Activated naive CD8-positive, alpha-beta T cell treated with anti-CD3 and anti-CD28 coated beads, Interleukin-2, amount 50 U/mL, for 24 hours (primary cell): Measurements from ENCODE around the gene NYAP2.

Experiments
- ATAC-seq: fragments of 150-1000 bp; cut with Tn5 transposase; one replicate; pipeline ENCODE4 v1.10.0; 2021
- DNase-seq: peaks from one replicate; pipeline ENCODE4 v3.0.0; 2021
- H3K27ac Mint-ChIP-seq: one replicate; pipeline ENCODE4 v1.8.0; 2021; ENCODE audit warnings: mild to moderate bottlenecking, mixed read lengths
- H3K27me3 Mint-ChIP-seq: one replicate; pipeline ENCODE4 v1.8.0; 2021; ENCODE audit warnings: mixed read lengths
- H3K36me3 Mint-ChIP-seq: one replicate; pipeline ENCODE4 v1.8.0; 2021; ENCODE audit warnings: low read depth, mixed read lengths
- H3K4me1 Mint-ChIP-seq: one replicate; pipeline ENCODE4 v1.8.0; 2021; ENCODE audit warnings: mixed read lengths
- H3K4me3 Mint-ChIP-seq: one replicate; pipeline ENCODE4 v1.8.0; 2021; ENCODE audit warnings: mild to moderate bottlenecking, moderate library complexity, mixed read lengths
- H3K9me3 Mint-ChIP-seq: one replicate; pipeline ENCODE4 v1.8.0; 2021; ENCODE audit warnings: mixed read lengths

NYAP2 gene

DNA sequence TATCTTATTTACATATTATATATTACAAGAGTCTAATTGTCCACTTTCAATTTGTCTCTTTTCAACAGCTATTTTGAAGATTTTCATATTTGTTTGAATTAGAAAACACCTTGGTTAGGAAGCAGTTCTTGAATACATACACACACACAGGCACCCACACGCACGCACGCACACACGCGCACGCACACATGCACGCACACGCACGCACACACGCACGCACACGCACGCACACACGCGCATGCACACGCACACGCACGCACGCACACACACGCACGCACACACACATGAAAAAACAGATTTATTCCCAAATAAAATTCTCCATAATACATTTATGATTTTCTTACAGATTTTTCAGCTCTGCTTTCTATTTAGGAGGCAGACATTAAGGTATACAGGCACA lies 220.7 kb downstream of the NYAP2 start:
- no peak for DNase-seq
- H3K27me3 Mint-ChIP-seq: peaks cover 2% of the 10 kb centered on the region
- H3K27ac Mint-ChIP-seq: no peak overlapping the region
- H3K9me3 Mint-ChIP-seq: no peaks in the 10 kb centered on the region
- H3K4me3 Mint-ChIP-seq: no peak overlapping the region
- no peaks in the 10 kb centered on the region for H3K4me1 Mint-ChIP-seq
- no peaks in the 10 kb centered on the region for H3K36me3 Mint-ChIP-seq
- no peak for ATAC-seq

DNA sequence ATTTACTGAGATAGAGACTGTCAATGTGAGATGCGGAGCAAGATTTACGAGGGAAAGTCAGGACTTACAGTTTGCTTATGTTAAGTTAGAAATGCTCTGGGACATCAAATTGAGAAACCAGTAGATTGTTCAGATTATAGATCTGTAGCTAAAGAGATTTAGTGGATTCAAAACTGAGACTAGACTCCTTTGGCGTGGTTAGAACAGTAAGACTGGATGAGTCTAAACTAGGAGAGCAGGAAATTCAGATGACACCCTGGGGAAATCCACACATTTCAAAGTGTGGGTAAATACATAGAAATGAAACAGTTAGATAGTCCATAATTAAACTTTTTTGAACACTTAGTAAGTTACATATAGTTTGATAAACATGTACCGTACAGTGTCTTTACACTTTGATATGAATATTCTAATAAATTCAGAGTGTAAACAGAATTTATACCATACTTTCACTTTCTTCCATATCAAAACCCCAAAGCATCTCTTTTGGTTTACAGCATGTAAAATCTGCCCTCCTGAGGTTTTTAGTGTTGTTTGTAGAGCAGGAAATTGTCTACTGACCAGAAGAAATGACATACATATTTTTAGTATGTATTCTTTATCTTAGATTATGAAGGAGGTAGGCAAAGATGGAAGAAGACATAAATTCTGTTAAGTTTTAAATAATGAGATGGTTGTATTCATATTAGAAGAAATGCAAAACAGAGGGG lies 231.5 kb downstream of the NYAP2 start:
- H3K9me3 Mint-ChIP-seq: no peaks in the 10 kb centered on the region

DNA sequence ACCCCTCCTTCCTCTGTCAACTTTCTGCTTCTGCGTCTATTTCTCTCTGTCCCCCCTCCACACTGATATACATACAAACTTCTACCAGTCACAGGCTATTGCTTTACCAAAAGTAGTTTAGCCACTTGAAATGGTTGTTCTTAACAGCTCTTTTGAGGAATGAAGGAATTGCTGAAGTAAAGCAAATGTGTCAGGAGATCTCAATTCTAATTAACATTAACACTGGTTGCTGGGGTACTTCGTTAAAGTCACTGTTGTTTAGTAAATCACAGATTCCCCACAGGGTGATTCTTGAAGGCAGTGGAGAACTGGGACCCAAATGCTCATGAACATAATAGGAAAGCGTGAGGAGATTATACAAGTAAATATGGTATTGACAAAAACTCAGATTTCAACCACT lies 232.8 kb downstream of the NYAP2 start:
- peaks cover 2% of the 10 kb centered on the region for H3K27me3 Mint-ChIP-seq
- no peak overlapping the region for H3K27ac Mint-ChIP-seq
- ATAC-seq: no peak
- H3K4me1 Mint-ChIP-seq: peaks cover 11% of the 10 kb centered on the region
- H3K4me3 Mint-ChIP-seq: no peak overlapping the region
- no peaks in the 10 kb centered on the region for H3K9me3 Mint-ChIP-seq
- H3K36me3 Mint-ChIP-seq: no peaks in the 10 kb centered on the region
- no peak for DNase-seq

More for the DNA sequence above, 231.5 kb downstream of the NYAP2 start:
- Mint-ChIP-seq H3K4me3 (no peak overlapping the region), H3K27me3 (peaks cover 2% of the 10 kb centered on the region), H3K36me3 (no peaks in the 10 kb centered on the region), H3K4me1 (peaks cover 11% of the 10 kb centered on the region), H3K27ac (no peak overlapping the region)
- ATAC-seq (no peak), DNase-seq (no peak)

DNA sequence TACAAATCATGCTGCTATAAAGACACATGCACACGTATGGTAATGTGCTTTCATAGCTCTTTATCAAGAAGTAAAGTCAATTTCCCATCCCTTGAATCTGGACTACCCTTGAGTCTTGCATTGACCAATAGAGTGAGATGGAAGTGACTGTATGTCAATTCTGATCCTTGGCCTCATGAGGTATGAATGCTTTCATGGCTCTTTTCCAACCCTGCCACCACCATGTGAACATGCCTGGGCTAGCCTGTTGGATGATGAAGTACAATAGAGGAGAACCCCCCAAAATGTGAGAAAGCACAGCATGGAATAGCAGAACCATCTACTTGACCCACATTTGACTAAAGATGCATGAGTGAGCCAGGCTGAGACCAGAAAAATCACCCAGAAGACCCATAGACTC lies 237.0 kb downstream of the NYAP2 start:
- Mint-ChIP-seq H3K9me3 (no peaks in the 10 kb centered on the region), H3K27me3 (peaks cover 2% of the 10 kb centered on the region), H3K27ac (no peak overlapping the region), H3K4me1 (peaks cover under 1% of the 10 kb centered on the region), H3K36me3 (no peaks in the 10 kb centered on the region), H3K4me3 (no peak overlapping the region)
- ATAC-seq (no peak), DNase-seq (no peak)

DNA sequence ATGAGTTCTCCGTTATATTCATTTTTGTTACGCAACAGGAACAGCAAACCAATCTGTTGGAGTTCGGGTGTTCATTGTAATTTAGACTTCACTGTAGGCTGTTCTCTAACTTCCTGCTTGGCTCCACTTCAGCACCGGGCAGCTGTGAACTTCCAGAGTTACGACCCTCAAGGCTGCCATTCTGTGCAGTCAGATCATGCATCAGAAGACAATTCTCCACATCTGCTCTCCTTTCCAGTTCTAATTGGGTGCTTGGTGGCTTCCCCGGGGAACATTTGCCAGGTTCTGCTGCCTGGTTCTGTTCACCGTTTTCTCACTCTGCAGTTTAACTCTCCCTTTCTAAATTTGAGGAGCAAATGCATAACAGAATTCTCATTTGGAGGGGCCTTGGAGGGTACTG lies 237.7 kb downstream of the NYAP2 start:
- Mint-ChIP-seq H3K9me3 (no peaks in the 10 kb centered on the region), H3K36me3 (no peaks in the 10 kb centered on the region), H3K27me3 (peaks cover 2% of the 10 kb centered on the region), H3K27ac (no peak overlapping the region), H3K4me3 (no peak overlapping the region), H3K4me1 (no peaks in the 10 kb centered on the region)
- ATAC-seq (no peak), DNase-seq (no peak)

DNA sequence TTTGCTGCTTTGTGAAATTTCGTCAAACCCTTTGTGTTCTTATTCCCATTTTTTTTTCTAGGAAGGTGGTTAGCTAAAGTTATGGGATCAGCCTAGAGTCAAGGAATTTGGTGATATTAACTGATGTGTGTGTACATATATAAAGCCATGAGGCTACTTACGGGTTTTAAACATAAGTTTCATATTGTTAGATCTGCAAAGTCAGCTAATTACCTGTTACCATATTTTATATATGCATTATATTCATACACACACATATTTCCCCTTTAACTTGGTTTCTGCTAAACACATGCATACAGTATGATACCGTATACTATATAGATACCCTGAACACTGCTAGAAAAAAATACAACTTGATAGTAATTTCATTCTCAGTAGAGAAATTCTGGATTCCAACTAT lies 241.0 kb downstream of the NYAP2 start:
- Mint-ChIP-seq H3K4me3 (no peak overlapping the region), H3K9me3 (no peaks in the 10 kb centered on the region), H3K27ac (no peak overlapping the region), H3K4me1 (no peaks in the 10 kb centered on the region), H3K36me3 (no peaks in the 10 kb centered on the region), H3K27me3 (no peaks in the 10 kb centered on the region)
- DNase-seq (no peak), ATAC-seq (no peak)

DNA sequence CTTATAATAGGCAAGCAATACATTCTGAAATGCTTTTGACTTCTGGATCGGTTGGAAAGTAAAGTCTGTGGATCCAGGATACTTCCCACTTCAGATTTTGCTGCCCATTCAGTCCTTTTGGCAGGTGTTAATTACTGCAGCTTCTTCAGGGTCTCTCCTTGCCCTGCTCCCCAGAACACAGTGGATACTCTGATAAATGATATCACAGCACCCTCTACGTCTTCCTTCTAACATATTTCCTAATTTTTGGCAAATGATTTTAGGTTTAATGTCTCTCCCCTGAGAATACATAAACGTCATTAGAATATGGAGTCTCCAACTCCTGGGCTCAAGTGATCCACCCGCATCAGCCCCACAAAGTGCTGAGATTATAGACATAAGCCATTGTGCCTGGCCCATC lies 249.8 kb downstream of the NYAP2 start:
- no peak overlapping the region for H3K27ac Mint-ChIP-seq
- no peaks in the 10 kb centered on the region for H3K36me3 Mint-ChIP-seq
- peaks cover 2% of the 10 kb centered on the region for H3K27me3 Mint-ChIP-seq
- H3K9me3 Mint-ChIP-seq: no peaks in the 10 kb centered on the region
- no peaks in the 10 kb centered on the region for H3K4me1 Mint-ChIP-seq
- ATAC-seq (no peak), DNase-seq (no peak)
- H3K4me3 Mint-ChIP-seq: no peak overlapping the region

DNA sequence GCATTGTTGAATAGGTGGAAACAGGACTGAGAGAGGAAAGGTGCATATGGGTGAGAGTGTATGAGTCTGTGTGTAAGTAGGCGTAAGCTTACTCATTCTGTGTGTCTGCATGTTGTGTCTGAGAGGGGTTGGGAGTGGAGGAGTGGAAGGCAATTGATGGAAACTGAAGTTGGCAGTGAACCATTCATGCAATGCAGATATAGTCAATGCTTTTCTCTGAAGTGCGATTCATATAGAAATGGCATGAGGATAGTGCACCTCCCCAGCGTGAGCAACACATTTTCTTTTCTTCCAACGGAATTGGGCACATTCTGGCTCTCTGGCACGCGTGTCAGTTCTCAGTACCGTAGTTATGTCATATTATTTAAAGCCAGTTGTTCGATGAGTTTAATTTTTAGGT lies 250.5 kb downstream of the NYAP2 start:
- DNase-seq (no peak), ATAC-seq (peak; percentile 36)

DNA sequence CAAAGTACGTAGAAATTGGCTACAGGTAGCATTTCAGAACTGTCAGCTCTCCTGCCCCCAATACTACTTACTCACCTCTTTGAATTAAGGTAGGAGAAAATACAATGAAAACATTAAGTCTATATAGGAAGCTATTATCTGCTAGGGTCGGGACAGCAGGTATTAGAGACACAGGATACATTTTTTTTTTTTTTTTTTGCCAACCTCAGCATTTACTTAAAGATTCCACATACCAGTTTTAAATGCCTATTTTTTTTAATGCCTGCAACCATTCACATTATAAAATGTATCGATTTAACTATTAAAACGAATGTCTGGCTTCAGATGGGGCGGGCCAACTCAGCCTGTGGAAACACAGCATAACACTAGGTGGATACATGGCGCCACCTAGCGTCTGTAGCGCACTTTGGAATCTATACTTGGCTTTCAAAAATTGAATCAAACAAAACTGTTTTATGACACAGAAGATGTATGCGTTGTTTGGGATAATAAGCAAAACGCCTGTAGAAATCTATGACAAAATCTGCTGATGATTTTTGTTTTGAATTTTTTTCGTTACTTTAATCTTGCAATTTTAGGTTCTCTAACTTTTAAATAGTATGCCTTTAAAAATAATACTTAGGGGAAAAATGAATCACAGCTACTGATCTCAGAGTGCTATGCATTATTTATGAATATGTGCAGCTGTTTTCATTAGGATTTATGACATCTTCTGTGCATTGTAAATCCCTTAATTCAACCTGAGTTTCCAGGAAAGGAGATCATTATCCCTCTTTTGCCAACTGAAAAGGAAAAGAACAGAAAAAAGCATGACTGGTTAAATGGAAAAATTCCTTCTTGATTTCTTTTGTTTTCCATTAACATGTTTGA lies 261.0 kb downstream of the NYAP2 start:
- DNase-seq: peak; percentile 78
- Mint-ChIP-seq H3K4me1 (no peaks in the 10 kb centered on the region), H3K9me3 (no peaks in the 10 kb centered on the region), H3K27ac (no peak overlapping the region), H3K4me3 (no peak overlapping the region), H3K36me3 (no peaks in the 10 kb centered on the region), H3K27me3 (peaks cover 20% of the 10 kb centered on the region)
- no peak for ATAC-seq

More for the DNA sequence above, 250.5 kb downstream of the NYAP2 start:
- H3K27ac Mint-ChIP-seq: no peak overlapping the region
- no peaks in the 10 kb centered on the region for H3K9me3 Mint-ChIP-seq
- no peaks in the 10 kb centered on the region for H3K36me3 Mint-ChIP-seq
- no peak overlapping the region for H3K4me3 Mint-ChIP-seq
- no peaks in the 10 kb centered on the region for H3K4me1 Mint-ChIP-seq
- peaks cover 4% of the 10 kb centered on the region for H3K27me3 Mint-ChIP-seq

DNA sequence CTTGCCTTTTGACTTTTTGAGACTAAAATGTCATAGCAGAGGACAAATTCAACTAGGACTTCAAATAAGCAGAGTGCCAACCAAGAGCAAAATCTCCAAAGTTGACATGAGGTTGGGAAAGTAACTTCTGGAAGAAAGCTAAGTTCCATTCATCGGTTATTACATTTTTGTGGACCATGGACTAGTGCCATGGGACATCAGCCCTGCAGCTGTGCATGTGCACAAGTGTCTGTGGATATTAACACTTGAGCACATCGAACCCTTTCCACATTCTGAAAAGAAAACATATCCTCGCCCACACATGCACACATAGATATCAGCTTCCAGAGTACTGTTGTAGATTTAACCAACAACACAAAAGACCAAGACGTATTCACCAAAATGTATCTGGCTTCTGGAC lies 262.6 kb downstream of the NYAP2 start:
- no peaks in the 10 kb centered on the region for H3K9me3 Mint-ChIP-seq
- peaks cover 19% of the 10 kb centered on the region for H3K27me3 Mint-ChIP-seq
- no peaks in the 10 kb centered on the region for H3K4me1 Mint-ChIP-seq
- DNase-seq (no peak), ATAC-seq (no peak)
- no peaks in the 10 kb centered on the region for H3K36me3 Mint-ChIP-seq
- H3K27ac Mint-ChIP-seq: no peak overlapping the region
- no peak overlapping the region for H3K4me3 Mint-ChIP-seq

DNA sequence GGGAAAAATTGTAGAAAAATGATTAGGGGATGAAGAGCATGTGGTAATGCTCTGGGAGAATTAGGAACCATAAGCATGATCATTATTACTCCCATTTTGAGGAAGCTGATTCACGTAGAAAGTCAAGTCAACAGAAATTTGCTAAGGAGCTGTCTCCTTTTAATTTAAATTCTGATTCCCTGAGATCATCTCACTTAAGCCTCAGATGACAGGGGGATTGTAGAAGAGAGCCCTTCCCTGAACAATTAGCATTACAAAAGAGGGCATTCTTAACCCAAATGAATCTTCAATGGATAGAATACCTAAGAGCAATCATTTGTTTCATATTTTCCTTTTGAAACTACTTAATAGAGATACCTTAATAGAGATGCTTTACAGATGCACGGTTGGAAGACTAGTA lies 267.9 kb downstream of the NYAP2 start:
- Mint-ChIP-seq H3K27me3 (peaks cover 18% of the 10 kb centered on the region), H3K27ac (no peak overlapping the region), H3K36me3 (no peaks in the 10 kb centered on the region), H3K9me3 (no peaks in the 10 kb centered on the region), H3K4me1 (no peaks in the 10 kb centered on the region), H3K4me3 (no peak overlapping the region)
- DNase-seq: no peak
- ATAC-seq: no peak

DNA sequence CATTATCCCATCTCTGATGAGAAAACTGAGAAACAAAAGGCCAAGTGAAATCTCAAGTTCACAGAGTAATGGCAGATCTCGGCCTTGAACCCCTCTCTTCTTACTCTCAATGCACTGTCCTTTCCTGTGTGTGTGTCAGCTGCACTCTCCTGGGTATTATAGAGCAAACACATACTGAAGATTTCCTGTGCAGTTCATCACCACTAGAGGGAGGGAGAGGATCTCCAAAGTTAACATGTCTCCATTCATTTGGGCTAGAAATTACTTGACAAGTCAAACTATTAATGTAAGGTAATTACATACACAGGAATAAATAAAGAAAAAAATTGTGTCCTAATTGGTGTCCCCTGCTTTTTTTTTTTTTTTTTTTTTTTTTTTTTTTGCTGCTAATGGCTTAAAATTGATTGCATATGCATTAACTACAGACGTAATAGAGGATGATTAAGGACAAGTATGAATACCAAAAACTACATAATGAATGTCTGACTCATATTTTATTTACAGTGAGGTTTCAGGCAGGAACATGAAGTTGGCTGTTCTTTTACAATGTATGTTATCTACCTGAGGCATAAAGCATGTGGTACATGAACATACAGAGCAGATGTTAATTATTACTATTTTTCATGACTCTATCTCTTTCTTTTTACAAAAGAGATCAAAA lies 269.2 kb downstream of the NYAP2 start:
- Mint-ChIP-seq H3K27ac (no peak overlapping the region), H3K4me1 (no peaks in the 10 kb centered on the region), H3K4me3 (no peak overlapping the region), H3K27me3 (peaks cover 11% of the 10 kb centered on the region), H3K36me3 (no peaks in the 10 kb centered on the region), H3K9me3 (no peaks in the 10 kb centered on the region)
- ATAC-seq: no peak
- no peak for DNase-seq

DNA sequence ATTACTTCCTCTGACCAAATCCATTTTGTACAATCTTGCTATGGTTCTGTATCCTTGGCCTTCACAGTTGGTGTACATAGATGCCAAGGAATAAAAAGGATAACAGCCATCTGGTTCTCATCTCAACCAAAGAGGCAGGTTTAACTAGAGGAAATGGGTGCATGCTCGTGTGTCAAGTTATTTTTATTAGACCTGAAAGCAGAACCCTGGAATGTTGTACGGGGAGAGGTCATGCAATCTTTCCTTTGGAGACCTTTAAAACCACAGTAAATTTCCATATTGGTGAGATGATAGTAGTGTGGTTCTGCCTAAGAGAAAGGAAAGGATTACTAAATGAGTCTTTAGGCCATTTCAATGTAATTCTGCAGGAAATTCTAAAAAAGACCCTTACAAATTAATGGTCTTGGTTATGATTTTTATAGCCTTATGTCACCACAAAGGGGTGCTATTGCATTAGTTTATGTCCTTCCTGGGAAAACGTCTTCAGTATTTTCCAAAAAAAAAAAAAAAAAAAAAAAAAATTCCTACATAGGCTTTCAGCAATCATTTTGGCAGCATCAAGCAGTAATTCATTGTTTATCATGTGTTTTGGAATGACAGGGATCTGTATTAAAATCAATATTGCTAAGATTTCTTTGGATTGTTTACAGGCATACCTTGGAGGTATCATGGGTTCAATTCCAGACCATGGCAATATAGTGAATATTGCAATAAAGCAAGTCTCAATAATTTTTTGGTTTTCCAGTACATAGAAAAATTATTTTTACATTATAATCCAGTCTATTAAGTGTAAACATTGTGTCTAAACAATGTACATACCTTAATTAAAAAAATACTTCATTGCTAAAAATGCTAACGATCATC lies 270.8 kb downstream of the NYAP2 start:
- peaks cover 3% of the 10 kb centered on the region for H3K27me3 Mint-ChIP-seq
- no peak for ATAC-seq
- no peak for DNase-seq
- H3K36me3 Mint-ChIP-seq: no peaks in the 10 kb centered on the region
- no peak overlapping the region for H3K27ac Mint-ChIP-seq
- no peaks in the 10 kb centered on the region for H3K9me3 Mint-ChIP-seq
- no peaks in the 10 kb centered on the region for H3K4me1 Mint-ChIP-seq
- H3K4me3 Mint-ChIP-seq: no peak overlapping the region

DNA sequence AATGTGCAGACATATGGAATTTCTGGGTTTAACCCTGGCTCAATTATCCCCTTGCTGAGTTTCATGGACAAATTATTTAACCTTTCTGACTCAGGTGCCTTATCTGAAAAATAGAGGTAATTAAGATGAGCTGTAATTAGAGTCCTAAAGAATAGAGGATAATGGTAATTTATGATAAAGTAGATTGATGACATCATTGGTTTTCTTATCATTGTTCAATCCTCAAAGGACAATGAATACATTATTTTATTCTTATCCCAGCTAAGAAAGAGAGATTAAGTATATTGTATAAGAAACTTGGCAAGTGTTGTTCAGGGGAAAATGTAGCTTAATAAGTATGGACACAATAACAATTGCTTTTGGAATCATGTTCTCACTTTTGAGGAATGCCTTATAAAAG lies 279.3 kb downstream of the NYAP2 start:
- peaks cover 16% of the 10 kb centered on the region for H3K27me3 Mint-ChIP-seq
- no peaks in the 10 kb centered on the region for H3K4me1 Mint-ChIP-seq
- DNase-seq (no peak), ATAC-seq (no peak)
- H3K27ac Mint-ChIP-seq: no peak overlapping the region
- H3K9me3 Mint-ChIP-seq: no peaks in the 10 kb centered on the region
- H3K4me3 Mint-ChIP-seq: no peak overlapping the region
- no peaks in the 10 kb centered on the region for H3K36me3 Mint-ChIP-seq
